Measurements from ENCODE around the gene KANK3.

DNA sequence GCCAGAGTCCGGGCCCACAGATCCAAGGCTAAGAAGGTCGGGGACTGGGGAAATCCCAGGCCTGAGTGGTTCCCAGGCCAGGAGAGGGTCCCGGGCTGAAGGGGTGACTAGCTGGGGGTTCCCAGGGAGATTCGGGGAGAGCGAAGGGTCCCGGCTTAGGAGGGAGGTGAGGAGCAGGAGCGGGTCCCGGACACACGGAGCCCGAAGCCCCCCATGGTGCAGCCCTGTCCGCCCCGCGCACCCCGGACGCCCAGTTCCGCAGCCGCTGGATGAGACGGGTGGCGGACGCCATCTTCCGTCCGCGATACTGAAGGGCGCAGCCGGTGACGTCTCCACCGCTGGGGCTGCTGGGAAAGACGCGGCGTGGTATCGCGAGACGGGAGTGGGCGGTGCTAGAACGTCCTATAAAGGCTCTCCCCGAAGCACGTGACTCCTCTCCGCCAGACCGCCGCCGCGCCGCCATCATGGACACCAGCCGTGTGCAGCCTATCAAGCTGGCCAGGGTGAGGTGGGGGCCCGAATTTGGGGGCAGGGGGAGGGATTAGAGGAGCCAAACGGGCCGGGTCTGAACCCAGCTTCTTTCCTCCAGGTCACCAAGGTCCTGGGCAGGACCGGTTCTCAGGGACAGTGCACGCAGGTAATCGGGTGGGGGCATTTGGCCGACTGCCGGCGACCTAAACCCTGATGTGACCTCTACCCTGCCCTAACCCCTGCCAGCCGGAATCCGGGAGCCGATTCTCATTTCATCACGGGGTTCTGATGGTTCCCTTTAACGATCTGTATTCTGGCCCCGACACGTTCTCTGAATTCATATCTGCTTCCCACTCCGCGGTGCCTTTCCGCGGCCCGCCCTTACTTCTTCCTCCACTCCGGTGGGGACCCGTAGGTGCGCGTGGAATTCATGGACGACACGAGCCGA is 21.7 kb downstream of the KANK3 start, which contains the start of the genes NDUFA7 and RPS28:
- TF ChIP-seq, protein P1, sequence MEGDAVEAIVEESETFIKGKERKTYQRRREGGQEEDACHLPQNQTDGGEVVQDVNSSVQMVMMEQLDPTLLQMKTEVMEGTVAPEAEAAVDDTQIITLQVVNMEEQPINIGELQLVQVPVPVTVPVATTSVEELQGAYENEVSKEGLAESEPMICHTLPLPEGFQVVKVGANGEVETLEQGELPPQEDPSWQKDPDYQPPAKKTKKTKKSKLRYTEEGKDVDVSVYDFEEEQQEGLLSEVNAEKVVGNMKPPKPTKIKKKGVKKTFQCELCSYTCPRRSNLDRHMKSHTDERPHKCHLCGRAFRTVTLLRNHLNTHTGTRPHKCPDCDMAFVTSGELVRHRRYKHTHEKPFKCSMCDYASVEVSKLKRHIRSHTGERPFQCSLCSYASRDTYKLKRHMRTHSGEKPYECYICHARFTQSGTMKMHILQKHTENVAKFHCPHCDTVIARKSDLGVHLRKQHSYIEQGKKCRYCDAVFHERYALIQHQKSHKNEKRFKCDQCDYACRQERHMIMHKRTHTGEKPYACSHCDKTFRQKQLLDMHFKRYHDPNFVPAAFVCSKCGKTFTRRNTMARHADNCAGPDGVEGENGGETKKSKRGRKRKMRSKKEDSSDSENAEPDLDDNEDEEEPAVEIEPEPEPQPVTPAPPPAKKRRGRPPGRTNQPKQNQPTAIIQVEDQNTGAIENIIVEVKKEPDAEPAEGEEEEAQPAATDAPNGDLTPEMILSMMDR (IDR thresholded peaks at IDR 0.05) = peak in 5 of 6 experiments; percentile 9 to 41 (median 31)
- TF ChIP-seq POLR2A (IDR thresholded peaks at IDR 0.05) = peak; percentile 86 to 97

Measured in adrenal gland (tissue), 5 donors.